CD14-positive monocyte (primary cell): ENCODE data around the gene ACIN1. TPM values are rescaled to one million over a fixed set of nuclear protein-coding genes. Genes with fewer than 3 reads are reported as not detected.

Experiments used
- DNase-seq, 3 donors: peaks; one replicate each; pipeline ENCODE4 v3.0.0-alpha.2; 2011 to 2022
- H2AFZ ChIP-seq: 2 replicates; pipeline ENCODE4 v1.6.0; 2012; ENCODE audit warnings: mild to moderate bottlenecking, low read depth, low read length, inconsistent platforms; ENCODE audit not compliant: insufficient read depth, poor library complexity, severe bottlenecking
- H3K27ac ChIP-seq, 2 donors: 1 replicate in 1 of 2; 2 replicates in 1 of 2; pipeline ENCODE4 v1.5.1; 2012 to 2013; ENCODE audit warnings: low read length in 2 of 2, control low read depth in 1 of 2, inconsistent platforms in 1 of 2, low read depth in 1 of 2, mild to moderate bottlenecking in 1 of 2
- H3K27me3 ChIP-seq, 2 donors: one replicate each; pipeline versions ENCODE4 v1.6.0 to v1.6.1; 2011 to 2013; ENCODE audit warnings: low read length in 2 of 2; ENCODE audit not compliant: control insufficient read depth in 2 of 2, insufficient read depth in 2 of 2
- H3K36me3 ChIP-seq, 2 donors: replicated peaks in 1 of 2; 1 replicate in 1 of 2; 2 replicates in 1 of 2; pipeline versions ENCODE4 v1.5.1 to v1.6.1; 2012 to 2013; ENCODE audit warnings: low read length in 2 of 2, control low read depth in 1 of 2, inconsistent platforms in 1 of 2, mild to moderate bottlenecking in 1 of 2; ENCODE audit not compliant: insufficient read depth in 2 of 2, control insufficient read depth in 1 of 2
- H3K4me1 ChIP-seq, 2 donors: 1 replicate in 1 of 2; 2 replicates in 1 of 2; pipeline versions ENCODE4 v1.5.1 to v1.6.1; 2012 to 2013; ENCODE audit warnings: low read length in 2 of 2, control low read depth in 1 of 2, inconsistent platforms in 1 of 2, mild to moderate bottlenecking in 1 of 2, moderate library complexity in 1 of 2; ENCODE audit not compliant: insufficient read depth in 2 of 2, control insufficient read depth in 1 of 2
- H3K4me2 ChIP-seq: replicated peaks from 2 replicates; pipeline ENCODE3; 2012; ENCODE audit warnings: low read length, moderate library complexity, mild to moderate bottlenecking; ENCODE audit not compliant: poor library complexity, severe bottlenecking; ENCODE audit errors: extremely low read depth
- H3K4me3 ChIP-seq, 3 experiments: fragments of 200-600 bp in 1 of 3; sonication (generic) in 1 of 3; replicated peaks in 1 of 3; 1 replicate in 2 of 3; 2 replicates in 1 of 3; pipeline ENCODE4 v1.5.1; 2011 to 2013; ENCODE audit warnings: low read length in 3 of 3, mild to moderate bottlenecking in 3 of 3, control low read depth in 2 of 3, low read depth in 2 of 3, inconsistent platforms in 1 of 3, moderate library complexity in 1 of 3
- H3K79me2 ChIP-seq: 2 replicates; pipeline ENCODE4 v1.6.0; 2012; ENCODE audit warnings: mild to moderate bottlenecking, control low read depth, inconsistent platforms, low read length, moderate library complexity; ENCODE audit not compliant: insufficient read depth
- H3K9ac ChIP-seq: 2 replicates; pipeline ENCODE4 v1.6.0; 2017; ENCODE audit warnings: low read length, mild to moderate bottlenecking; ENCODE audit not compliant: insufficient read depth, poor library complexity, severe bottlenecking
- H3K9me3 ChIP-seq, 2 donors: replicated peaks in 1 of 2; 1 replicate in 1 of 2; 2 replicates in 1 of 2; pipeline versions ENCODE4 v1.5.1 to v1.6.1; 2012 to 2013; ENCODE audit warnings: low read length in 2 of 2, control low read depth in 1 of 2; ENCODE audit not compliant: control insufficient read depth in 1 of 2, insufficient read depth in 1 of 2
- H4K20me1 ChIP-seq: 2 replicates; pipeline ENCODE4 v1.6.0; 2012; ENCODE audit warnings: mild to moderate bottlenecking, low read length, control low read depth, moderate library complexity; ENCODE audit not compliant: insufficient read depth
- H3K27ac Mint-ChIP-seq, 7 donors: one replicate each; pipeline ENCODE4 v1.8.0; 2020; ENCODE audit warnings: mild to moderate bottlenecking in 7 of 7, mixed read lengths in 7 of 7, moderate library complexity in 6 of 7, inconsistent platforms in 2 of 7
- H3K27me3 Mint-ChIP-seq, 3 donors: one replicate each; pipeline ENCODE4 v1.8.0; 2021 to 2022; ENCODE audit warnings: low read depth in 3 of 3, mild to moderate bottlenecking in 3 of 3, mixed read lengths in 3 of 3, moderate library complexity in 3 of 3, inconsistent platforms in 1 of 3
- H3K36me3 Mint-ChIP-seq, 2 donors: one replicate each; pipeline ENCODE4 v1.8.0; 2020; ENCODE audit warnings: mixed read lengths in 2 of 2, inconsistent platforms in 1 of 2, mild to moderate bottlenecking in 1 of 2
- H3K4me1 Mint-ChIP-seq: one replicate; pipeline ENCODE4 v1.8.0; 2020; ENCODE audit warnings: mild to moderate bottlenecking, mixed read lengths
- H3K4me3 Mint-ChIP-seq, 2 donors: one replicate each; pipeline ENCODE4 v1.8.0; 2020; ENCODE audit warnings: mild to moderate bottlenecking in 2 of 2, mixed read lengths in 2 of 2, moderate library complexity in 1 of 2
- H3K9me3 Mint-ChIP-seq, 7 donors: one replicate each; pipeline ENCODE4 v1.8.0; 2020 to 2022; ENCODE audit warnings: mixed read lengths in 7 of 7, mild to moderate bottlenecking in 6 of 7, moderate library complexity in 6 of 7, inconsistent platforms in 2 of 7
- CTCF ChIP-seq: fragments of 200-600 bp; IDR thresholded peaks from one replicate; pipeline ENCODE4 v1.8.0; 2022; ENCODE audit warnings: antibody characterized with exemption, mild to moderate bottlenecking
- WGBS: methylation state at CpG from one replicate; pipeline ENCODE4 v1.1.5; 2013; ENCODE audit warnings: missing lambda C conversion rate; ENCODE audit not compliant: insufficient coverage; 5-methylcytosine and 5-hydroxymethylcytosine counted together
- intact Hi-C, 2 donors: fragments of 100-400 bp; cut with micrococcal nuclease; formaldehyde crosslinking; loops; one replicate each; pipeline versions ENCODE4 v1.15.0 to v1.15.1; 2023
- polyA plus RNA-seq, 3 donors: library from polyadenylated mRNA; depleted of rRNA in 1 of 3; unstranded in 2 of 3; stranded (reverse) in 1 of 3; fragments of 300-500 nt in 2 of 3; fragments of >200 nt in 1 of 3; fragmentation: Illumina TruSeq in 2 of 3; gene quantifications; 1 replicate in 2 of 3; 2 replicates in 1 of 3; pipeline ENCODE4 v1.2.3, GENCODE V29; 2012 to 2021

Gene ACIN1
- polyA plus RNA-seq, 3 donors: 2.8 to 159 (median 5.4) TPM

DNA sequence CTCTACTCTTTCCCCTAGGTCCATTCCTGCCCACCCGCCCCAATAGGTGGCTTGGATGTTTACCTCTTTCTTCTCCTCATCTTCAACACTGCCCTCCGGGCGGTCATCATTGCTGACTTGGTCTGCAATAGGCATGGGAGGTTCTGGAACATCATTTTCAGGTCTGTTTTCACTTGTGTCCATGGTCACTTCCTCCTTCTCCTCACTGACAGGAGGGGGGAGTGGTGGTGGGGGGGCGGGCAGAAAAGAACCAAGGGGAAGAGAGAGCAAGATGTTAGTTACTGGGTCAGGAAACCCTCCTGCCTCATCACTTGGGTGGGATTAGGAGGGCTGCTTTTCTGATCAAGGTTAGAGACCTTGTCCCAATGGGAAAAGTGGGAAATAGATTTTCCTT lies 25.5 kb downstream of the ACIN1 start:
- Histone ChIP-seq H3K4me3 (no peak overlapping the region), H3K4me2 (no peak overlapping the region), H3K9ac (no peak overlapping the region), H3K9me3 (no peaks in the 10 kb centered on the region), H3K27me3 (no peaks in the 10 kb centered on the region), H3K79me2 (peaks cover 70% of the 10 kb centered on the region), H3K4me1 (peaks cover 31 to 39% of the 10 kb centered on the region in 2 donors), H4K20me1 (peaks cover 71% of the 10 kb centered on the region), H3K27ac (peak overlapping the region in 1 of 2 donors; percentile 2), H2AFZ (no peak overlapping the region), H3K36me3 (peaks cover 61 to 77% of the 10 kb centered on the region in 2 donors)
- DNase-seq: peak in 2 of 3 donors; percentile 26 to 29
- no CpG with 5 or more reads among the region's 4 CpGs for whole genome bisulfite sequencing
- Mint-ChIP-seq H3K27ac (peak overlapping the region in 6 of 7 donors; percentile 64 to 90 (median 74)), H3K4me1 (peaks cover 35% of the 10 kb centered on the region), H3K27me3 (no peaks in the 10 kb centered on the region), H3K4me3 (no peak overlapping the region), H3K9me3 (no peaks in the 10 kb centered on the region), H3K36me3 (peaks cover 73 to 74% of the 10 kb centered on the region in 2 donors)
- no peak for TF ChIP-seq CTCF
- intact Hi-C loops: loop anchor here in 1 of 2 donors (5.0 kb wide), 2 partner anchors 38 to 118 kb away; no protein-coding TSS in a partner anchor

DNA sequence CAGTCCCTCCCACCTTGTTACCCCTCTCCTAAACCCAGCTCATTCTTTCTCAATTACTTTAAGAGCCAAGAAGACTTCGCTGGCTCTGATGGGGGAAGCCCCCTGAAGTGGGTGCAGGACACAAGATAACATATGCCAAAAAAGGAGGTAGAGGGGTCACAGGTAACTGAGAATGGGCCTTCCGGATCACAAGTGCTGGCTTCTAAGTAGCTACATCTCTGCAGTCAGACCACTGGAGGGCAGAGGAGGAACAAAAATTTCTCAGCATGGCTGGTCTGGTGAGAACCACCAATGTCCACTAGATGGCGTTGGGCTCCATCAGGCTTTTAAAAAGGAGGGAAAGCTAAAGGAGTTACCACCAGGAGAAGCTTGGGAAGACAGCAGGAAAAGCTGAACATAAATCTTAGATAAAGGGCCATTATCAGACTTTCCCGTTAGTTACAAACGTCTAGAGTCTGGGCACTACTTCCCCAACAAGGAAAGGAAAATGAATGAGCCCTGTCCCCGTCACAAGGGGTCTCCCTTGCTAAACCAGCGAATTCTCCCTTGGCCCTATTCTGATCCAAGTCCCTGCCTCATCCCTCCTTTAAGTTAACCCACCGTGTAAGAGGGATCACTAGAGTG lies 26.0 kb downstream of the ACIN1 start:
- Mint-ChIP-seq H3K9me3 (no peaks in the 10 kb centered on the region), H3K27ac (peak overlapping the region in 6 of 7 donors; percentile 61 to 90 (median 69)), H3K4me3 (no peak overlapping the region), H3K4me1 (peaks cover 35% of the 10 kb centered on the region), H3K27me3 (no peaks in the 10 kb centered on the region), H3K36me3 (peaks cover 74 to 75% of the 10 kb centered on the region in 2 donors)
- H3K27ac ChIP-seq: peak overlapping the region in 1 of 2 donors; percentile 2
- peaks cover 61 to 77% of the 10 kb centered on the region in 2 donors for H3K36me3 ChIP-seq
- intact Hi-C loops: loop anchor here in 1 of 2 donors (5.0 kb wide), 2 partner anchors 38 to 118 kb away; no protein-coding TSS in a partner anchor
- TF ChIP-seq CTCF: peak; percentile 100
- peak; percentile 76 to 87 (median 80) for DNase-seq
- H3K4me3 ChIP-seq: no peak overlapping the region
- H3K79me2 ChIP-seq: peaks cover 66% of the 10 kb centered on the region
- no peaks in the 10 kb centered on the region for H3K27me3 ChIP-seq
- H2AFZ ChIP-seq: no peak overlapping the region
- H4K20me1 ChIP-seq: peaks cover 74% of the 10 kb centered on the region
- no peaks in the 10 kb centered on the region for H3K9me3 ChIP-seq
- no peak overlapping the region for H3K9ac ChIP-seq
- peaks cover 31 to 39% of the 10 kb centered on the region in 2 donors for H3K4me1 ChIP-seq
- WGBS: 31% methylated on average over 6 of the region's 8 CpGs
- H3K4me2 ChIP-seq: no peak overlapping the region
